ENCODE measurements around the gene MCRS1.

The MCRS1 gene

GRCh38 chr12:49546481-49546880 is 21.5 kb downstream of the MCRS1 start:
- no peak overlapping the region for H3K27ac ChIP-seq
- no peak for TF ChIP-seq CTCF (conservative IDR thresholded peaks at IDR 0.05)

GRCh38 chr12:49545815-49546214 is 22.1 kb downstream of the MCRS1 start:
- no peak overlapping the region for H3K27ac ChIP-seq
- no peak for TF ChIP-seq CTCF (conservative IDR thresholded peaks at IDR 0.05)

GRCh38 chr12:49543914-49544815 is 23.8 kb downstream of the MCRS1 start:
- no peak overlapping the region for H3K27ac ChIP-seq
- no peak for TF ChIP-seq CTCF (conservative IDR thresholded peaks at IDR 0.05)

GRCh38 chr12:49543221-49543913 is 24.6 kb downstream of the MCRS1 start:
- no peak overlapping the region for H3K27ac ChIP-seq
- no peak for TF ChIP-seq CTCF (conservative IDR thresholded peaks at IDR 0.05)

- no peak for TF ChIP-seq CTCF (conservative IDR thresholded peaks at IDR 0.05)
- H3K27ac ChIP-seq: no peak overlapping the region
Observed at GRCh38 chr12:49542592-49543160, 25.3 kb downstream of the MCRS1 start.

- TF ChIP-seq CTCF (conservative IDR thresholded peaks at IDR 0.05): no peak
Observed at GRCh38 chr12:49541911-49542505, 25.9 kb downstream of the MCRS1 start.

More at GRCh38 chr12:49541911-49542505, 25.9 kb downstream of the MCRS1 start:
- no peak overlapping the region for H3K27ac ChIP-seq

All from VCaP (cell line).